Omental fat pad (tissue), 4 donors: ENCODE data around the gene IFNG. TPM values are rescaled to one million over a fixed set of nuclear protein-coding genes. Genes with fewer than 3 reads are reported as not detected.

Experiments used
- ATAC-seq: fragments of 150-250 bp; one replicate; pipeline ENCODE4 v1.9.1; 2016; ENCODE audit warnings: mild to moderate bottlenecking, moderate library complexity; ENCODE audit not compliant: low FRiP score
- DNase-seq: peaks from one replicate; pipeline ENCODE4 v3.0.0-alpha.2; 2019; ENCODE audit warnings: low spot score
- CTCF ChIP-seq, 3 donors: fragments of 450-650 bp; IDR thresholded peaks; one replicate each; pipeline ENCODE4 v1.5.1; 2016 to 2017; ENCODE audit warnings: antibody characterized with exemption in 3 of 3, mild to moderate bottlenecking in 3 of 3, moderate library complexity in 2 of 3
- total RNA-seq, 4 donors: library from RNA; depleted of rRNA; stranded (reverse); fragments of >200 nt; gene quantifications; one replicate each; pipeline ENCODE4 v1.1.0, GENCODE V29; 2016

IFNG gene
- total RNA-seq, 4 donors from 2014 or later = not detected

DNA sequence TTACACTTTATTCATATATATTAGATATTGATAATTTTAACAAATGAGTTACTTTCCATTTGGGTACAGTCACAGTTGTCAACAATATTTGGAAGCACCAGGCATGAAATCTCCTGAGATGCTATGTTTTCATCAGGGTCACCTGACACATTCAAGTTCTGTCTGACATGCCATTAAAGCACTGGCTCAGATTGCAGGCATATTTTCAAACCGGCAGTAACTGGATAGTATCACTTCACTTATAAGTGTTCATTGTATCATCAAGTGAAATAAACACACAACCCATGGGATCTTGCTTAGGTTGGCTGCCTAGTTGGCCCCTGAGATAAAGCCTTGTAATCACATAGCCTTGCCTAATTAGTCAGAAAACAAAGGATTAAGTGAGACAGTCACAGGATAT, 4.8 kb downstream of the IFNG start:
- no peak for DNase-seq
- no peak for TF ChIP-seq CTCF (IDR thresholded peaks at IDR 0.05)
- ATAC-seq = no peak

DNA sequence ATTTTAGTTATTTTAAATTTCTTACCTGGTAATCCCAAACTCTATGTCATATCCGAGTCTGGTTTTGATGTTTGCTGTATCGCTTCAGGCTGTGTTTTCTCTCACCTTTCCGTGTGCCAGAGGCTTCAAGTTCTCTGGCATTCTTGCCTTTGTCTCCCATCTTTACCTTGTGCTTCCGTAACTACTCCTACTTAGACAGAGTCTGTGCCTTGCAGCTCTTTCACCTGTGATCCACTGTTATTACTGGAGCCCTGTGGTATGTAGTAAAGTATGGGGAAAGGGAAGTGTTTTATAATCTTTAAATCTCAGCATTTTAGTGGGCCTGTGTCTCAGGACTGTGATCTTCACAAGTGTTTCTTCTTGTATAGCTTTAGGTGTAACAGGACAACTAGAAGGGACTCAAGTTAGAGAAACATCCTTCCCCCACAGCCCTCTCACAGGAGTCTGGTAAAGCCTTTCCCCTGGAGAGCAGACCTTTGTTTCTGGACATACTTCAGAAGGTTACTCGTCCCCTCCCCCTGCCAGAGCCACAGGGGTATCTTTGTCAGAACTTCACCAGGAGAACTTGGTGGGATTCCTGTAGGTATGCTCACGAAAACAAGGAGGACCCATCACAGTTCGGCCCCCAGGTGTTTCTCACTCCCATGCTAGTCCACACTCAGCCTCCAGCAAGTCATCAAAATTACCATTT, 11.1 kb downstream of the IFNG start:
- DNase-seq (no peak), ATAC-seq (no peak)
- no peak for TF ChIP-seq CTCF (IDR thresholded peaks at IDR 0.05)

DNA sequence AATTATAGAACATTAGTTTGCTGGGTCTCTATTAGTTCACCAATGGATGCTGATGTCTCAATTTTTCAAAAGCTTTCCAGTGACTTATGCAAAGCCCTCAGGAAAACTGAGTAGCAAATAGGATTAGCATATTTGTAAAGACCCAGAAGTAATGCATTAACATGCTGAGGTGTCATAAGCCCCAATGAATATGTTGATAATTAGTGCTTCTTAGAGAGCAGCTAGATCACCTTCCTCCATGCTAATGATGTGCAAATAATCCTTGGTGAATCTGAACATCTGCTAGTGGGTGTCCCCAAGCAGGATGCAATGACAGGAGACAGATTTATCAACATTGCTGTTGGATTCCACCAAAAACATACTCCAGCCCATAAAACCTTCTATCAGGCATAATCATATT, 19.0 kb downstream of the IFNG start:
- DNase-seq (no peak), ATAC-seq (no peak)
- TF ChIP-seq CTCF (IDR thresholded peaks at IDR 0.05) = no peak

GRCh38 chr12:68139941-68140340, 19.6 kb downstream of the IFNG start:
- DNase-seq = no peak
- TF ChIP-seq CTCF (IDR thresholded peaks at IDR 0.05) = no peak
- ATAC-seq = no peak

DNA sequence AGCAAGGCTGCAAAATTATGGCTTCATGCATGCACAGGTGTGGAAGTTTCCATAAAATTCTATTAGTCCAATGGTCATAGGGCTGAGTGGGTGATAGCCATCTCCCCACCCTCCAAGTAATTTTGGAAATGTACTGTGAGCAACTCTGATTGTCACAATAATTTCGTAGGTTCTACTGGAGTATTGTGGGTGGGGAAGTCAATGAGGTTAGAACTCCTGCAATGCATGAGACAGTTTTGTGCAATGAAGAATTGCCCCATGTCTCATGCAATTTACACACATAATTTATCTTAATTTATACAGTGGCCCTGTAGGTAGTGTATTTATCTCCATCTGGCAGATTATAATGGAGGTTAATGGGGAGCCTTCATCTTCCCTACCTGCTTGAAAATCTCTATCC, 20.5 kb downstream of the IFNG start:
- no peak for TF ChIP-seq CTCF (IDR thresholded peaks at IDR 0.05)
- ATAC-seq (no peak), DNase-seq (no peak)

- ATAC-seq (no peak), DNase-seq (no peak)
- no peak for TF ChIP-seq CTCF (IDR thresholded peaks at IDR 0.05)
Measured at GRCh38 chr12:68138480-68138879, 21.1 kb downstream of the IFNG start.

DNA sequence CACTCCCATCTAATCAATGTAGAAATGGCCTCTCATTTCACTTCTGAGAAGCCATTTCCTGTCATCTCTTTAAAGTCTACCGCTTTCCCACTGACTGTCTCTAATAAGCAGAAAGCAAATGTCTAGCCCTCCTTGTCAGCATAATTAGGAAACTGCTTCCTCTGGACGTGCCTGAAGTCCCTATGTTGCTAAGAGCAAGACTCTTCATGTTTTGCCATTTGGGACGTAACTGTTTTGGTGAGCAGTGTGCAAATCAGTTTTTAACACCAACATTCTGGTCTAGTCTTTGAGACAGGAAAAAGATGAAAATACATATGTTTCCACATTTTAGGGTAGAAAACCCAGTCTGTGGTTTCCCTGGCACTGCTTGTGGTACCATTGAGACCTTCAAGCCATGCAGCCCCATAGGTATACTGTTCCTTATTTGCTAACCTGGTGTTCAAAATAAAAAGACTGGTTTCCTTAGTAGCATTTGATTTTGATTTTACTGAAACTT, 22.2 kb downstream of the IFNG start:
- DNase-seq (no peak), ATAC-seq (no peak)
- TF ChIP-seq CTCF (IDR thresholded peaks at IDR 0.05) = no peak
